Measurements from ENCODE around the gene ILK.

Gene ILK

GRCh38 chr11:6603287-6604080, at the start of gene ILK, which contains the start of gene RRP8:
Gene ILK (plus strand): TSS chr11:6603774. CDS start chr11:6604272, 498 bp downstream.
Gene RRP8 (minus strand): TSS chr11:6603616. CDS start chr11:6603502, 114 bp downstream.
- TF ChIP-seq CTCF (IDR thresholded peaks at IDR 0.05; ENCODE audit: insufficient read depth, missing control alignments), result no peak
- FAIRE-seq (no peak), DNase-seq (ENCODE audit: insufficient read length, low spot score) (peak; percentile 78)

GRCh38 chr11:6554828-6555706, 48.5 kb upstream of the ILK start:
- no peak for TF ChIP-seq CTCF (IDR thresholded peaks at IDR 0.05; ENCODE audit: insufficient read depth, missing control alignments)
- DNase-seq (ENCODE audit: insufficient read length, low spot score) (no peak), FAIRE-seq (no peak)

- FAIRE-seq, result no peak
- TF ChIP-seq CTCF (IDR thresholded peaks at IDR 0.05; ENCODE audit: insufficient read depth, missing control alignments), result no peak
These were observed 47.2 kb upstream of the ILK start for GRCh38 chr11:6556139-6556949.

GRCh38 chr11:6557063-6557462, 46.5 kb upstream of the ILK start:
- FAIRE-seq (no peak), DNase-seq (ENCODE audit: insufficient read length, low spot score) (no peak)
- TF ChIP-seq CTCF (IDR thresholded peaks at IDR 0.05; ENCODE audit: insufficient read depth, missing control alignments), result no peak

More at GRCh38 chr11:6556139-6556949, 47.2 kb upstream of the ILK start:
- no peak for DNase-seq (ENCODE audit: insufficient read length, low spot score)

- FAIRE-seq (no peak), DNase-seq (ENCODE audit: insufficient read length, low spot score) (no peak)
- TF ChIP-seq CTCF (IDR thresholded peaks at IDR 0.05; ENCODE audit: insufficient read depth, missing control alignments), result no peak
These were observed 45.6 kb upstream of the ILK start for GRCh38 chr11:6557761-6558674.

- no peak for TF ChIP-seq CTCF (IDR thresholded peaks at IDR 0.05; ENCODE audit: insufficient read depth, missing control alignments)
- DNase-seq (ENCODE audit: insufficient read length, low spot score) (no peak), FAIRE-seq (no peak)
These were observed 44.2 kb upstream of the ILK start for GRCh38 chr11:6559369-6559768.

Measured in D721Med (cell line).